ENCODE data around the gene WAPL. TPM values are rescaled to one million over a fixed set of nuclear protein-coding genes. Genes with fewer than 3 reads are reported as not detected.

Gene WAPL
- total RNA-seq, 2 experiments from 2014 or later = 51.1 to 75.7 TPM

DNA sequence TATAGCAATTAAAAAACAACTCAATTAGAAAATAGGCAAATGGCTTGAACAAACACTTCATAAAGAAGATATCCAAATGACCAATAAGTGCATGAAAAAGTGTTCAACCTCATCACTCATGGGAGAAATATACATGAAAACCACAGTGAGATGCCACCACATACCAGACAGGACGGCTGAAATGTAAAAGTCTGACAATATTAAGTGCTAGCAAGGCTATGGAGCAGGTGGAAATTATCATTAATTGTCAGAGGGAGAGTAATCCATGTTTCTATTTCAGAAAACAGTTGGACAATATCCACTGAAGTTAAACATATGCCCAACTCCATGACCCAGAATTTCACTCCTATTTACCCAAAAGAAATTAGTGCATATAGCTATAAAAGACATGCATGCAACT is 112.4 kb downstream of the WAPL start:
- Histone ChIP-seq H3K36me3 (ENCODE audit: insufficient read depth, low read length) (peaks cover 9% of the 10 kb centered on the region), H3K4me3 (ENCODE audit: low read depth, low read length, poor library complexity, severe bottlenecking) (no peak overlapping the region), H2AFZ (ENCODE audit: low read length) (no peak overlapping the region), H3K9me3 (ENCODE audit: low read length) (peaks cover 22% of the 10 kb centered on the region; the same call in 1 of the 2 replicates), H3K4me2 (ENCODE audit: low read length) (no peak overlapping the region), H3K9me2 (ENCODE audit: insufficient read depth, low read length) (no peaks in the 10 kb centered on the region), H3K27ac (ENCODE audit: low read depth, low read length, poor library complexity, severe bottlenecking) (no peak overlapping the region), H3K4me1 (ENCODE audit: insufficient read depth, low read length, poor library complexity, severe bottlenecking) (peaks cover 47% of the 10 kb centered on the region), H4K20me1 (ENCODE audit: insufficient read depth, low read length) (no peaks in the 10 kb centered on the region), H3K79me2 (ENCODE audit: insufficient read depth, low read depth, low read length) (peaks cover 4% of the 10 kb centered on the region; the same call in 1 of the 2 replicates)
- BruUV-seq (replicated peaks) = no TSS peak
- CTCF ChIA-PET (ENCODE audit: unreplicated experiment) = no interaction called here
- intact Hi-C loops (cut with micrococcal nuclease; ENCODE audit: unreplicated experiment) = no loop called here
- POLR2A ChIA-PET = interaction anchor here (0.8 to 1.6 kb wide), 4 partner anchors 9 to 18 kb away, joined by 4 to 9 read pairs (median 4); no protein-coding TSS in a partner anchor
- no peak for DNase-seq (ENCODE audit: low spot score)
- no peak for TF ChIP-seq EZH2phosphoT487 (IDR thresholded peaks at IDR 0.05; ENCODE audit: borderline replicate concordance, low read depth, low read length)
- TF ChIP-seq, protein P1, sequence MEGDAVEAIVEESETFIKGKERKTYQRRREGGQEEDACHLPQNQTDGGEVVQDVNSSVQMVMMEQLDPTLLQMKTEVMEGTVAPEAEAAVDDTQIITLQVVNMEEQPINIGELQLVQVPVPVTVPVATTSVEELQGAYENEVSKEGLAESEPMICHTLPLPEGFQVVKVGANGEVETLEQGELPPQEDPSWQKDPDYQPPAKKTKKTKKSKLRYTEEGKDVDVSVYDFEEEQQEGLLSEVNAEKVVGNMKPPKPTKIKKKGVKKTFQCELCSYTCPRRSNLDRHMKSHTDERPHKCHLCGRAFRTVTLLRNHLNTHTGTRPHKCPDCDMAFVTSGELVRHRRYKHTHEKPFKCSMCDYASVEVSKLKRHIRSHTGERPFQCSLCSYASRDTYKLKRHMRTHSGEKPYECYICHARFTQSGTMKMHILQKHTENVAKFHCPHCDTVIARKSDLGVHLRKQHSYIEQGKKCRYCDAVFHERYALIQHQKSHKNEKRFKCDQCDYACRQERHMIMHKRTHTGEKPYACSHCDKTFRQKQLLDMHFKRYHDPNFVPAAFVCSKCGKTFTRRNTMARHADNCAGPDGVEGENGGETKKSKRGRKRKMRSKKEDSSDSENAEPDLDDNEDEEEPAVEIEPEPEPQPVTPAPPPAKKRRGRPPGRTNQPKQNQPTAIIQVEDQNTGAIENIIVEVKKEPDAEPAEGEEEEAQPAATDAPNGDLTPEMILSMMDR (conservative IDR thresholded peaks at IDR 0.05; ENCODE audit: low read length) = no peak

DNA sequence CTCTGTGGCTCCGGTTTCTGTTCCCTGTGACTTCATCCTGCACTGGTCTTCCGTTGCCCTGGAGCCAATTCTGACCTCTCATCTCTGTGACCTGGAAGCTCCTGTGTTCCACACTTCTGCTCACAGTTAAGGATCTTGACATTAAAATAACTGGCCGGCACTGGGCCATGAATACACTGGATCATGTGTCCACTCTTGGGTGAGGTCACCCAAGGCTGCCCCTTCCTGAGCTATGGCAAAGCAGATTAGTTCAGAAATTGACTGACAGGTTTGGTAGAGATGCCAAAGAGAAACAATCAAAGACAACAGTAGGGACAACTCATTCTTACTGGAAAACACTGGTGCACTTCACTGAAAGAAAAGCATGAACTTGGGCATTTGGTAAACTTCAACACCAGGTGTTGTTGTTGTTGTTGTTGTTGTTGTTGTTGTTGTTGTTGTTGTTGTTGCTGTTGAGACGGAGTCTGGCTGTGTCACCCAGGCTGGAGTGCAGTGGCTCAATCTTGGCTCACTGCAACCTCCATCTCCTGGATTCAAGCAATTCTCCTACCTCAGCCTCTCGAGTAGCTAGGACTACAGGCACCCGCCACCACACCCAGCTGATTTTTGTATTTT is 118.3 kb downstream of the WAPL start:
- POLR2A ChIA-PET = interaction anchor here (1.0 to 7.2 kb wide), 7 partner anchors 8 to 109 kb away, joined by 3 to 113 read pairs (median 3); no protein-coding TSS in a partner anchor
- Histone ChIP-seq H3K9me2 (ENCODE audit: insufficient read depth, low read length) (no peaks in the 10 kb centered on the region), H3K27ac (ENCODE audit: low read depth, low read length, poor library complexity, severe bottlenecking) (no peak overlapping the region), H3K4me3 (ENCODE audit: low read depth, low read length, poor library complexity, severe bottlenecking) (no peak overlapping the region), H3K4me2 (ENCODE audit: low read length) (peak overlapping the region; percentile 88; the same call in 1 of the 2 replicates), H4K20me1 (ENCODE audit: insufficient read depth, low read length) (no peaks in the 10 kb centered on the region), H3K9me3 (ENCODE audit: low read length) (no peaks in the 10 kb centered on the region), H3K4me1 (ENCODE audit: insufficient read depth, low read length, poor library complexity, severe bottlenecking) (peaks cover 41% of the 10 kb centered on the region), H2AFZ (ENCODE audit: low read length) (no peak overlapping the region), H3K36me3 (ENCODE audit: insufficient read depth, low read length) (no peaks in the 10 kb centered on the region), H3K79me2 (ENCODE audit: insufficient read depth, low read depth, low read length) (no peaks in the 10 kb centered on the region; the same call in 1 of the 2 replicates)
- intact Hi-C loops (cut with micrococcal nuclease; ENCODE audit: unreplicated experiment) = no loop called here
- no TSS peak for BruUV-seq (replicated peaks)
- TF ChIP-seq, protein P1 (conservative IDR thresholded peaks at IDR 0.05; ENCODE audit: low read length) = no peak
- TF ChIP-seq EZH2phosphoT487 (IDR thresholded peaks at IDR 0.05; ENCODE audit: borderline replicate concordance, low read depth, low read length) = no peak
- CTCF ChIA-PET (ENCODE audit: unreplicated experiment) = interaction anchor here (0.9 kb wide), 1 partner anchor 14 kb away, joined by 3 read pairs; no protein-coding TSS in a partner anchor
- no peak for DNase-seq (ENCODE audit: low spot score)
